Liver (tissue), 9 donors: Measurements from ENCODE around the gene TIRAP. TPM values are rescaled to one million over a fixed set of nuclear protein-coding genes. Genes with fewer than 3 reads are reported as not detected.

Experiments used
- DNase-seq: peaks from one replicate; pipeline ENCODE4 v3.0.0-alpha.2; 2017; ENCODE audit warnings: low spot score
- H3K27ac ChIP-seq, 2 donors: one replicate each; pipeline ENCODE4 v1.7.0; 2013; ENCODE audit warnings: inconsistent platforms in 2 of 2, low read length in 2 of 2, control low read depth in 1 of 2, low read depth in 1 of 2, mild to moderate bottlenecking in 1 of 2
- H3K27me3 ChIP-seq, 4 donors: one replicate each; pipeline versions ENCODE4 v1.6.1 to v1.7.0; 2013; ENCODE audit warnings: low read length in 3 of 4, inconsistent platforms in 1 of 4, mild to moderate bottlenecking in 1 of 4, moderate library complexity in 1 of 4; ENCODE audit not compliant: control insufficient read depth in 4 of 4, insufficient read depth in 4 of 4
- H3K36me3 ChIP-seq, 4 donors: one replicate each; pipeline versions ENCODE4 v1.6.1 to v1.7.0; 2013; ENCODE audit warnings: low read length in 3 of 4, mild to moderate bottlenecking in 3 of 4, low read depth in 1 of 4, moderate library complexity in 1 of 4; ENCODE audit not compliant: control insufficient read depth in 4 of 4, insufficient read depth in 3 of 4
- H3K4me1 ChIP-seq, 4 donors: one replicate each; pipeline versions ENCODE4 v1.6.1 to v1.7.0; 2013; ENCODE audit warnings: low read length in 3 of 4, mild to moderate bottlenecking in 3 of 4, moderate library complexity in 1 of 4; ENCODE audit not compliant: control insufficient read depth in 4 of 4, insufficient read depth in 4 of 4
- H3K4me3 ChIP-seq, 3 donors: one replicate each; pipeline versions ENCODE4 v1.6.1 to v1.7.0; 2013; ENCODE audit warnings: low read length in 3 of 3, control low read depth in 1 of 3, low read depth in 1 of 3, mild to moderate bottlenecking in 1 of 3
- H3K9ac ChIP-seq, 2 donors: one replicate each; pipeline ENCODE4 v1.7.0; 2013; ENCODE audit warnings: low read length in 2 of 2, mild to moderate bottlenecking in 2 of 2, moderate library complexity in 2 of 2, control low read depth in 1 of 2, low read depth in 1 of 2
- H3K9me3 ChIP-seq, 4 donors: one replicate each; pipeline versions ENCODE4 v1.6.1 to v1.7.0; 2013; ENCODE audit warnings: low read length in 3 of 4; ENCODE audit not compliant: control insufficient read depth in 4 of 4
- EGR1 ChIP-seq, 2 donors: IDR thresholded peaks; 2 replicates each; pipeline ENCODE4 v1.6.1; 2016 to 2018; ENCODE audit warnings: antibody characterized with exemption in 2 of 2, low read depth in 2 of 2
- FOXA1 ChIP-seq: IDR thresholded peaks from 2 replicates; pipeline ENCODE4 v1.6.1; 2016; ENCODE audit warnings: antibody characterized with exemption
- FOXA2 ChIP-seq: IDR thresholded peaks from 2 replicates; pipeline ENCODE4 v1.6.1; 2016; ENCODE audit warnings: antibody characterized with exemption
- GABPA ChIP-seq, 2 donors: IDR thresholded peaks in 1 of 2; conservative IDR thresholded peaks in 1 of 2; 2 replicates each; pipeline ENCODE4 v1.6.1; 2016; ENCODE audit warnings: antibody characterized with exemption in 2 of 2, mild to moderate bottlenecking in 1 of 2, moderate library complexity in 1 of 2
- HNF4A ChIP-seq, 2 donors: conservative IDR thresholded peaks; 2 replicates each; pipeline ENCODE4 v1.6.1; 2016; ENCODE audit warnings: antibody characterized with exemption in 2 of 2, mild to moderate bottlenecking in 2 of 2
- HNF4G ChIP-seq: IDR thresholded peaks from 2 replicates; pipeline ENCODE4 v1.6.1; 2016; ENCODE audit warnings: antibody characterized with exemption
- JUND ChIP-seq, 2 donors: IDR thresholded peaks; 2 replicates each; pipeline ENCODE4 v1.6.1; 2016; ENCODE audit warnings: antibody characterized with exemption in 2 of 2
- NR2F2 ChIP-seq: IDR thresholded peaks from 2 replicates; pipeline ENCODE4 v1.6.1; 2016; ENCODE audit warnings: antibody characterized with exemption
- RAD21 ChIP-seq, 2 donors: IDR thresholded peaks; 2 replicates each; pipeline ENCODE4 v1.6.1; 2016; ENCODE audit warnings: antibody characterized with exemption in 2 of 2, mild to moderate bottlenecking in 2 of 2
- RXRA ChIP-seq, 2 donors: IDR thresholded peaks; 2 replicates each; pipeline ENCODE4 v1.6.1; 2017 to 2018; ENCODE audit warnings: antibody characterized with exemption in 2 of 2, mild to moderate bottlenecking in 1 of 2
- SP1 ChIP-seq: IDR thresholded peaks from 2 replicates; pipeline ENCODE4 v1.6.1; 2018; ENCODE audit warnings: antibody characterized with exemption, mild to moderate bottlenecking
- TAF1 ChIP-seq: conservative IDR thresholded peaks from 2 replicates; pipeline ENCODE4 v1.6.1; 2016; ENCODE audit warnings: antibody characterized with exemption, mild to moderate bottlenecking
- YY1 ChIP-seq: IDR thresholded peaks from 2 replicates; pipeline ENCODE4 v1.6.1; 2016; ENCODE audit warnings: antibody characterized with exemption, mild to moderate bottlenecking
- WGBS: extraction: QIAGEN DNeasy Blood & Tissue Kit; methylation state at CpG from one replicate; pipeline ENCODE4 v1.1.7; 2013; 5-methylcytosine and 5-hydroxymethylcytosine counted together
- polyA plus RNA-seq, 2 donors: library from polyadenylated mRNA; stranded (reverse) in 1 of 2; unstranded in 1 of 2; fragments of 200-250 nt in 1 of 2; fragments of >200 nt in 1 of 2; fragmentation: Nextera tagmentation in 1 of 2; extraction: Ambion mirVana in 1 of 2; gene quantifications; one replicate each; pipeline versions ENCODE4 v1.2.1 to v1.2.3, GENCODE V29; 2013 to 2015
- total RNA-seq, 2 donors: library from RNA; depleted of rRNA; stranded (reverse); fragments of >200 nt; gene quantifications; one replicate each; pipeline ENCODE4 v1.2.3, GENCODE V29; 2014
- TF ChIP-seq, protein P1 (sequence below): fragments of 150-350 bp; IDR thresholded peaks from 2 replicates; pipeline ENCODE4 v1.5.1; 2017; ENCODE audit warnings: improper control_type of control experiment, low read depth, low read length; ENCODE audit not compliant: missing input control
- TF ChIP-seq, protein P2 (sequence below): IDR thresholded peaks from 2 replicates; pipeline ENCODE4 v1.6.1; 2016; ENCODE audit warnings: antibody characterized with exemption, mild to moderate bottlenecking
- TF ChIP-seq, protein P3 (sequence below): IDR thresholded peaks from 2 replicates; pipeline ENCODE4 v1.6.1; 2016; ENCODE audit warnings: antibody characterized with exemption
- TF ChIP-seq, protein P4 (sequence below): IDR thresholded peaks from 2 replicates; pipeline ENCODE4 v1.6.1; 2016; ENCODE audit warnings: antibody characterized with exemption
- TF ChIP-seq, protein P5 (sequence below): IDR thresholded peaks from 2 replicates; pipeline ENCODE4 v1.6.1; 2016; ENCODE audit warnings: antibody characterized with exemption
- donor health status: healthy.
- donor health status: healthy.
- donor health status: healthy.
- donor health status: healthy.
- donor health status: healthy.

TIRAP gene
- total and polyA plus RNA-seq, 4 donors, result 3.9 to 9.5 (median 6.4) TPM

DNA sequence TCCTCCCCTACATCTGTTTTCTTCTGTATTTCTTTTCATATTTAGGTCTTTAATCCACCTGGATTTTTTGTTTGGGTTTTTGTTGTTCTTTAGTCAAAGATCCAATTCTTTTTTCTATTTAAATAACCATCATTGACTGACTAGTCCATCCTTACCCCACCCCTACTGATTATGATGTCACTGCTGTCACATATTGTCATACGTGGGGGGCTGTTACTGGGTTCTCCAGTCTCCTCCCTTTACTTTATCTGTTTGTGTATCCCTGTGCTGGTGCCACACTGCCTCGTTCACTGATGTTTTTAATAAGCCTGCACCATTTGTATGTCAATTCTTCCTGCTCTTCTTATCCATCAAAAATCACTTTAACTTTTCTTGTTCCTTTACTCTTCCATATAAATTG, 14.1 kb downstream of the TIRAP start:
- H3K4me3 ChIP-seq, result no peak overlapping the region
- H3K36me3 ChIP-seq, result peaks cover 7 to 27% (median 18%) of the 10 kb centered on the region in 4 donors
- no peaks in the 10 kb centered on the region for H3K4me1 ChIP-seq
- WGBS, result 88% methylated on average over 2 of the region's 2 CpGs
- TF ChIP-seq TAF1 (no peak), JUND (IDR thresholded peaks at IDR 0.05) (no peak), GABPA (IDR thresholded peaks at IDR 0.05 in 1 of 2, conservative IDR thresholded peaks at IDR 0.05 in 1 of 2) (no peak), HNF4G (no peak), RAD21 (IDR thresholded peaks at IDR 0.05) (no peak), HNF4A (conservative IDR thresholded peaks at IDR 0.05) (no peak), YY1 (no peak), FOXA1 (no peak), SP1 (no peak), EGR1 (IDR thresholded peaks at IDR 0.05; ENCODE audit: low read depth in 2 of 2) (no peak), NR2F2 (no peak), RXRA (IDR thresholded peaks at IDR 0.05) (no peak), FOXA2 (no peak)
- TF ChIP-seq, protein P1, sequence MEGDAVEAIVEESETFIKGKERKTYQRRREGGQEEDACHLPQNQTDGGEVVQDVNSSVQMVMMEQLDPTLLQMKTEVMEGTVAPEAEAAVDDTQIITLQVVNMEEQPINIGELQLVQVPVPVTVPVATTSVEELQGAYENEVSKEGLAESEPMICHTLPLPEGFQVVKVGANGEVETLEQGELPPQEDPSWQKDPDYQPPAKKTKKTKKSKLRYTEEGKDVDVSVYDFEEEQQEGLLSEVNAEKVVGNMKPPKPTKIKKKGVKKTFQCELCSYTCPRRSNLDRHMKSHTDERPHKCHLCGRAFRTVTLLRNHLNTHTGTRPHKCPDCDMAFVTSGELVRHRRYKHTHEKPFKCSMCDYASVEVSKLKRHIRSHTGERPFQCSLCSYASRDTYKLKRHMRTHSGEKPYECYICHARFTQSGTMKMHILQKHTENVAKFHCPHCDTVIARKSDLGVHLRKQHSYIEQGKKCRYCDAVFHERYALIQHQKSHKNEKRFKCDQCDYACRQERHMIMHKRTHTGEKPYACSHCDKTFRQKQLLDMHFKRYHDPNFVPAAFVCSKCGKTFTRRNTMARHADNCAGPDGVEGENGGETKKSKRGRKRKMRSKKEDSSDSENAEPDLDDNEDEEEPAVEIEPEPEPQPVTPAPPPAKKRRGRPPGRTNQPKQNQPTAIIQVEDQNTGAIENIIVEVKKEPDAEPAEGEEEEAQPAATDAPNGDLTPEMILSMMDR, result no peak
- TF ChIP-seq, protein P2, sequence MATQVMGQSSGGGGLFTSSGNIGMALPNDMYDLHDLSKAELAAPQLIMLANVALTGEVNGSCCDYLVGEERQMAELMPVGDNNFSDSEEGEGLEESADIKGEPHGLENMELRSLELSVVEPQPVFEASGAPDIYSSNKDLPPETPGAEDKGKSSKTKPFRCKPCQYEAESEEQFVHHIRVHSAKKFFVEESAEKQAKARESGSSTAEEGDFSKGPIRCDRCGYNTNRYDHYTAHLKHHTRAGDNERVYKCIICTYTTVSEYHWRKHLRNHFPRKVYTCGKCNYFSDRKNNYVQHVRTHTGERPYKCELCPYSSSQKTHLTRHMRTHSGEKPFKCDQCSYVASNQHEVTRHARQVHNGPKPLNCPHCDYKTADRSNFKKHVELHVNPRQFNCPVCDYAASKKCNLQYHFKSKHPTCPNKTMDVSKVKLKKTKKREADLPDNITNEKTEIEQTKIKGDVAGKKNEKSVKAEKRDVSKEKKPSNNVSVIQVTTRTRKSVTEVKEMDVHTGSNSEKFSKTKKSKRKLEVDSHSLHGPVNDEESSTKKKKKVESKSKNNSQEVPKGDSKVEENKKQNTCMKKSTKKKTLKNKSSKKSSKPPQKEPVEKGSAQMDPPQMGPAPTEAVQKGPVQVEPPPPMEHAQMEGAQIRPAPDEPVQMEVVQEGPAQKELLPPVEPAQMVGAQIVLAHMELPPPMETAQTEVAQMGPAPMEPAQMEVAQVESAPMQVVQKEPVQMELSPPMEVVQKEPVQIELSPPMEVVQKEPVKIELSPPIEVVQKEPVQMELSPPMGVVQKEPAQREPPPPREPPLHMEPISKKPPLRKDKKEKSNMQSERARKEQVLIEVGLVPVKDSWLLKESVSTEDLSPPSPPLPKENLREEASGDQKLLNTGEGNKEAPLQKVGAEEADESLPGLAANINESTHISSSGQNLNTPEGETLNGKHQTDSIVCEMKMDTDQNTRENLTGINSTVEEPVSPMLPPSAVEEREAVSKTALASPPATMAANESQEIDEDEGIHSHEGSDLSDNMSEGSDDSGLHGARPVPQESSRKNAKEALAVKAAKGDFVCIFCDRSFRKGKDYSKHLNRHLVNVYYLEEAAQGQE, result no peak
- TF ChIP-seq, protein P3, sequence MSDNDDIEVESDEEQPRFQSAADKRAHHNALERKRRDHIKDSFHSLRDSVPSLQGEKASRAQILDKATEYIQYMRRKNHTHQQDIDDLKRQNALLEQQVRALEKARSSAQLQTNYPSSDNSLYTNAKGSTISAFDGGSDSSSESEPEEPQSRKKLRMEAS, result no peak
- TF ChIP-seq, protein P4, sequence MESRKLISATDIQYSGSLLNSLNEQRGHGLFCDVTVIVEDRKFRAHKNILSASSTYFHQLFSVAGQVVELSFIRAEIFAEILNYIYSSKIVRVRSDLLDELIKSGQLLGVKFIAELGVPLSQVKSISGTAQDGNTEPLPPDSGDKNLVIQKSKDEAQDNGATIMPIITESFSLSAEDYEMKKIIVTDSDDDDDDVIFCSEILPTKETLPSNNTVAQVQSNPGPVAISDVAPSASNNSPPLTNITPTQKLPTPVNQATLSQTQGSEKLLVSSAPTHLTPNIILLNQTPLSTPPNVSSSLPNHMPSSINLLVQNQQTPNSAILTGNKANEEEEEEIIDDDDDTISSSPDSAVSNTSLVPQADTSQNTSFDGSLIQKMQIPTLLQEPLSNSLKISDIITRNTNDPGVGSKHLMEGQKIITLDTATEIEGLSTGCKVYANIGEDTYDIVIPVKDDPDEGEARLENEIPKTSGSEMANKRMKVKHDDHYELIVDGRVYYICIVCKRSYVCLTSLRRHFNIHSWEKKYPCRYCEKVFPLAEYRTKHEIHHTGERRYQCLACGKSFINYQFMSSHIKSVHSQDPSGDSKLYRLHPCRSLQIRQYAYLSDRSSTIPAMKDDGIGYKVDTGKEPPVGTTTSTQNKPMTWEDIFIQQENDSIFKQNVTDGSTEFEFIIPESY, result no peak
- TF ChIP-seq, protein P5, sequence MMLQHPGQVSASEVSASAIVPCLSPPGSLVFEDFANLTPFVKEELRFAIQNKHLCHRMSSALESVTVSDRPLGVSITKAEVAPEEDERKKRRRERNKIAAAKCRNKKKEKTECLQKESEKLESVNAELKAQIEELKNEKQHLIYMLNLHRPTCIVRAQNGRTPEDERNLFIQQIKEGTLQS, result no peak
- no peak for DNase-seq
- no peak overlapping the region for H3K9ac ChIP-seq
- no peaks in the 10 kb centered on the region for H3K27me3 ChIP-seq
- H3K9me3 ChIP-seq, result no peaks in the 10 kb centered on the region
- H3K27ac ChIP-seq, result no peak overlapping the region
